NCI-H526 (cell line): ENCODE results near the gene LHX4.

Experiments used
- DNase-seq, 2 experiments: peaks; one replicate each; lab custom pipeline; 2025; lab: John Stamatoyannopoulos, UW

The LHX4 gene

DNA sequence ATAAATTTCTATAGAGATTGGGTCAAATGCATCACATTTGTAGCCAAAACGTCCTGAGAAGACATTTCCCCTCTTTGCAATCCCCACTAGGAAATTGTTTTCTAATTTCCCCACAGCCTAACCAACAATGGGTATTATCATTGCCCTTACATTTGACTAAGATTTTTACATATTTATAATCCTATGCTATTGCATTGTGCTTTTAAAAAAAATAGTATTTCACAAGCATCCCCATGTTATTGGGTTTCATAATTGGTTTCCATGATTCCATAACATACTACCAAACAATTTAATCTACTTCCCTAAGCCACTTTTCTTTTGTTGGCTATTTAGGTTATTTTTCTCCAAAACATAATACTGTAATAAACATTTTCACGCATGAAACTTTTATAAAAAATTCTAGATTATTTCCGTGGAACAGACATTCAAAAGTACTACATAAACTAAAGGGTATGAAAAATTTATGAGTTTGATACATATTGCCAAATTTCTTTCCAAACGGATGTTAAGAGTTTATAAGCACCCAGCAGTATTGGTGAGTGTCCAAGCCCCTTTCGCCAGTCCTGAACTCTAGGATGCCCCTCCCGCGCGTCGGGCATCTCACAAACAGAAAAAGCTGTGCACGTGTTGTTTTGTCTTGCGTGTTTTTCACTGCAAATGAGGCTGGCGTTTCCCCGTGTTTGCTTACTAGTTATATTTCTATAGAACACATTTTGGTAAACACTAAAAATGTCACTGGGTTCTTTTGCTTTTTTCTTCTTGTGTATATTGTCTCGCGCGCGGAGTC lies 2.0 kb upstream of the LHX4 start:
- no peak for DNase-seq

DNA sequence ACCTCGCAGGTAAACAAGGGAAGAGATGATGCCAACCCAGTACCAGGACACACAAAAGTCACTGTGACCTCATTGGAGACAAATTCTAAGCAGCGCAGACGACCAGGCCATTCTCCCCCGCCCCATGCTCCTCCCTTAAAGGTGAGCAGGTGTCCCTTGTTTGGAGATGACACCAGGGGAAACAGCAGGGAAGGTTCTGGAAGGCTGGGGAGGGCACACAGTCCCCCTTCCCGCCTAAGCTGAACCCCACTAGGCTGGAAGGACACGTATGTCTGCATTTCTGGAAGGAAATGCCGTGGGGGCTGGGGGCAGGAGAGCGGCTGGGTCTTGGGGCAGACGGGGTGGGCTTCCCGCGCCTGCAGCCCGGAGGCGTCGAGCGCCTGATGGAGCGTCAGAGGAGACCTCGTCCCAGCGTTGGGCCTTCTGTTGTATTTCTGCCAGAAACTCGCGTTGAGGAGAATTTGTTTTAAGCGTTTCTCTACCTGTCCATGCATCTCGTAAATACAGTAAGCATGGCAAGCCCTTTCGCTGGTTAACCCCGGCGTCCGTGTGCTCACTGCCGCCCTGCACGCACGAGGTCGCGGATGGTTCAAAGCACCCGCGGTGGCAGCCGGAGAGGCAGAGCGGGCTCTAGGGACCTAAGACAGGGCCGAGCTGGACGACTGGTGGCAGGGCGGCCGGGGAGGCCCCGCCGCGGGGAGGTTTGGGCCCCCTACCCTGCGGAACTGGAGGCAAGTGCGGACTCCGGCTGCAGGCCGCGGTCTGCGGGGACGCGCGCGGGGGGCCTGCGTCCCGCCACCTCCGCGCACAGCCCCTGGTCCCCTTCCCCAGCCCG lies 1.2 kb upstream of the LHX4 start:
- DNase-seq, result peak; percentile 44 to 88

DNA sequence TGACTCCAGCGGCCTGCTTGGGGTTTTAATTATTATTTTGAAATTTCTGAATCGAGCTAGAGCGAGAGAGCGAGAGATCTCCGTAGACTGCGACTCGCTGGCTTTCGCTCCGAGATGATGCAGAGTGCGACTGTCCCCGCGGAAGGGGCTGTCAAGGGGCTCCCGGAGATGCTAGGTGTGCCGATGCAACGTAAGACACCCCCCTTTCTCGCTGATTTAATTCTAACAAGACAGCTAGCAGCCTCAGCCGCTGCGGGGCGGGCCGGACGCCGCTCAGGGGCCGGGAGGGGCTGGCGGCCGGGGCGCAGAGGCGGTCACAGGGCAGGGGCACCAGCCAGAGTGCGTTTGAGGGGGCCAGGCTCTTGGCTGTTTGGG lies 339 bp downstream of the LHX4 start:
- no peak for DNase-seq

DNA sequence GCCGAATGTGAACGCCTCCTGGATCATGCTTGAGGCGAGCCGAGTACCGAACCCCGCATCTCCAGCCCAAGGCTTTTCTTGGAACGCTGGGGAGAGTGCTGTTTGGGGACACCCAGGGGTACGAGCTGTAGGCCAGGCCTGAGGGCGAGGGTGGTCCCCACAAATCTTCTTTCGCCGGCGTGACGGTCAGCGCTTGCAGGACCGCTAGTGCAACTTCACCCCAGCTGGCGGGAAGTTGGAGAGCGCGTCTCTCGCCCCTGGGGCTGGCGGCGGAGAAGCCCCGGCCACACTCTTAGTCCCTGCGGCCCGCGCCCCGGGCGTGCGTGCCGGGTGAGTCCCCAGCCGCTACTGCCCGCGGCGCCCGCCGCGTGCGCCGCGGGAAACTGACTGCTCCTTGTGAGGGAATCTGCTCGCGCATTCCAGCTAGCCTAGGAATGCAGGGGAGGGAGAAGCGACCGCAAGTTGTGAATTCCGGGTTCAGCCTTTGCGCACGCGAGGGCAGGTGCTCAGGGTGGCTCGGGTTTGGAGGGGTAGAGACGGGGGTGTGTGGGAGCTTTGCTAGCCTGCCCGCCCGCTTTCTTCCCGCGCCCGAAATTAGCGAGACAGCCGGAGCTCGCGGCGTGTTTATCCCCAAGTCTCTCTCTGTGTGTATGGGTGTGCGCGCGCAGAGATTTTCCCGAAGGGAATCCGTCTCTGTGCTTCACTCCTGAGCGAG lies 884 bp downstream of the LHX4 start:
- peak in 1 of 2 experiments; percentile 81 for DNase-seq

GRCh38 chr1:180231506-180231921 lies 1.4 kb downstream of the LHX4 start:
- peak in 1 of 2 experiments; percentile 88 for DNase-seq

DNA sequence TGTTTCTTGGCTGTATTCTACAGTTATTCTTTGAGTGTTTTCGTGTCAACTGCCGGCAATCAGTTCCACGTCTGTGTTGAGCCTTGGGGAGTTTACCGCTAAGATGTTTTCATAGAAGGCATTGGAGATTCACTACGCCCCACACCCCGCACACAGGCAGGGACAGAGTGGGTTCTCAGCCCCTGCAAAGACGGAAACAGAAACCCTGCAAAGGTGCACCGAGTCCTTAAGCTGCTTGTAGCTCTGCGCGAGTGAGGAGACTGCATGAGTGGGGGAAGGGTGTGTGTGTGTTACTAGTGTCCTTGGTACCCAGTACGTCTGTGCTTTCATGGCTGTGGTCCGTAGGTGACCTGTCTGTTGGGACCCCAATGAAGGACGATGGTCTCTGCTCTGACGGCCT lies 1.9 kb downstream of the LHX4 start:
- DNase-seq, result peak in 1 of 2 experiments; percentile 61

- DNase-seq, result peak in 1 of 2 experiments; percentile 63
Observed at GRCh38 chr1:180232521-180233043, 2.5 kb downstream of the LHX4 start.

- DNase-seq, result peak in 1 of 2 experiments; percentile 74
Observed at GRCh38 chr1:180233191-180234011, 3.3 kb downstream of the LHX4 start.

- DNase-seq, result peak; percentile 45 to 79
Observed at GRCh38 chr1:180234369-180235076, 4.5 kb downstream of the LHX4 start.

DNA sequence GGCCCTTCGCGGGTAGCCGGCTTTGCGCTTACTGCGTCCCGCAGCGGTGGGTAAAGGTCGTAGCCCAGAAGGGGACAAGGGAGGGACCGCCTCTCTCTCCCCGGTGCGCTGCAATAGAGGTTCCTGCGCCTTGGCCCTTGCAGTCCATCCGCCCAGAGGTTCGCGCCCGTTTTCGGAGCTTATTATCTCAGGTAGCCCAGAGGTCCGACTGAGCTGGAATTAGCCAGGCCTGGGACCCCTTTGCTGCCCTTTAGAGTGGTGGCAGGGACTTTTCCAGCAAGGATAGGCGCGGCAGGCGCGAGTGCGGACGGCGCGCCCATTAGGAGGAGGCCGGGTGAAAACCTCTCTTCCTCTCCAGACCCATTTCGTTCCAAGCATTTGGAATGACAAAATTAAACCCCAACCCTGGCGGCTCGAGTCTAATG lies 5.0 kb downstream of the LHX4 start:
- DNase-seq, result peak in 1 of 2 experiments; percentile 83

GRCh38 chr1:180235502-180236239 lies 5.6 kb downstream of the LHX4 start:
- peak in 1 of 2 experiments; percentile 75 for DNase-seq

DNA sequence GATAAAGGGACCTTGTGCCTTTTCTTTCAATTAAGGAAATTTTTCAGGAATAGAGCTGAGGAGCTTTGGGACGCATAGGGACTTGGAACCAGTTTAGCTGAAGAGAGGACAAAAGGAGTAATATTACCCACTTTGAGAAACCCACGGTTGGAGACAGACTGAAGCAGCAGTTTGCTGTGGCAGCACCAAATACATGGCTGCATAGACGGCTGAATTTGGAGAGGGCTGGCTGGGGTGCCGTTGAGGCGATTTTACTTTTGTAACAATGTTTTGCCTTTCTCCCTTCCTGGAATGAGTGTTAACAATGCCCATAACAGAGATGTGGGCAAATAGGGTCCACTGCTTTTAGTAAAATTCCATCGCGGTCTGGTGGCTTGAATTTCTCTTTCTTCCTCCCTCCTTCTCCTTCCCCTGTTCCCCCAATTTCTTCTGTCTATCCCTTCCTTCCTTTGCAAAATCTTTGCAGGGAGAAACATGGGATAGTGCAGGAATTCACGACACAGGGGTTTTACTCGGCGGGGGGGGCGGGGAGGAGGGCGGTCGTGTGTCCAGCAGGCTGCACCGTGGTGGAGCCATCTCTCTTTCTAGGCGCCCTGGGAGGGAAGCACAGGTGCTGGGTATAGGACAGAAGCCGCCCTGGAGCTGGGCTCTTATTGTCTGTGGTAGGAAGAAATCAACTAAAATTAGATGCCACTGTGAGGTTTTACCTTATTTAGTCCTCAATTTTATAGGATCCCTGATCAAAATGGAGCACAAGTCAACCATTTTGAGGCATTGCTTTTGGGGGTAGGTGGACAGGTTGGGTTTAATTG lies 6.8 kb downstream of the LHX4 start:
- peak in 1 of 2 experiments; percentile 44 for DNase-seq

DNA sequence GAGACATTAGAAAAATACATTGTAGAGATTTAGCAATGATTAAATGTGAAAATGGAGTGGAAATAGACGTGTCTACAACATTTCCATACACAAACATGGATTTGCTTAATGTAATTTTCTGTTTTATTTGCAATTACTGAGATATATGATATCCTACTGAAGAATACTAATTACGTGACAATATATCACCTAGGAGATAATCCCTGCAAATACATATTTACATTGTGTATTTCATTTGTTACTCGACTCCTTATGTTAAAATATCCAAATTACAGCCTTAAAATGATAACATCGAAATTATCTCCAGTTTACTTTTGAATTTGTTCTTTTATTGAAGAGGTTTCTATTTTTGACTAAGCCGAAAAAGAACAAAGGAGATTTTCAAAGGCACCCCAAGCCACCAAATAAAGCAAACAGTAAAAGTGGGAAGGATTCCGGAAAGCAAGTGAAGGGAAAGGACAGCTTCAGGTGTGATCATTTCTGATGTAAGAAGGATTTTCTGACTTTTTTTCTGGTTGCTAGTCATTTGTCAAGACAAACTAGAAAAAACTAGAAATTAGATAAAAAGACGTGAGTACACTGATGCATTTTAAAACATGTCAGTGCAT lies 7.9 kb downstream of the LHX4 start:
- peak; percentile 39 to 53 for DNase-seq

GRCh38 chr1:180238675-180239074 lies 8.6 kb downstream of the LHX4 start:
- no peak for DNase-seq

GRCh38 chr1:180239145-180240096 lies 9.4 kb downstream of the LHX4 start:
- DNase-seq, result no peak

DNA sequence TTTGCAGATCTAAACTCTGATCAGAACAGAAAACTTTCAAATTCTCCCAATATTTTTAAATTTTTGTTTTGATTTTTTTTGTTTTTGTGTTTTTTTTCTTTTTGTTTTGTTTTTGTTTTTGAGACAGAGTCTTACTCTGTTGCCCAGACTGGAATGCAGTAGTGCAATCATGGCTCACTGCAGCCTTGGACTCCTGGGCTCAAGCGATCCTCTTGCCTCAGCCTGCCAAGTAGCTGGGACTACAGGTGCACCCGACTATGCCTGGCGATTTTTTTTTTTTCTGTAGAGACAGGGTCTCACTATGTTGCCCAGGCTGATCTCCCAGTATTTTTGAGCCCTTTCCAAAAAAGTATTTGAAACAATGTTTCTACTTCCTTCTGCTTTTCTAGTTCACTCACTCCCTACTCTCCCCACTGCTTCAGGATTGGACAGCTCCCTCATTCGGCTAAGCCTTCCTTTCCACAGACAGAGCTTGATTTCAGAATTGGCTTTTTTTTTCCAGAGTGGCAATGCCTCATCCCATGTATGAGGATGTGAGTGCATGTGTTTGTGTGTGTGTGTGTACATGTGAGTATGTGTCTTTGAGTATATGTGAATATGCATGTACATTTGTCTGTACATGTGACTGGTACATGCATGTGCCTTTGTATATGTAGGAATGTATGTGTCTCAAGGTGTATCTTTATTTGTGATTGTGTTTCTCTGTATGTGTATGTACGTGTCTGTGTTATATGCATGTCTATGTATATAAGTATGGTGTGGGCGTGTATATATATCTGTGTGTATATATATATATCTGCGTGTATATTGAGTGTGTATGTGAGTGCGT lies 11.9 kb downstream of the LHX4 start:
- no peak for DNase-seq
